HFFc6 (cell line): ENCODE measurements around the gene DIDO1. TPM values are rescaled to one million over a fixed set of nuclear protein-coding genes. Genes with fewer than 3 reads are reported as not detected.

Source experiments
- DNase-seq: peaks from one replicate; pipeline ENCODE4 v3.0.0-alpha.2; 2018
- H3K27ac Mint-ChIP-seq: 2 replicates; pipeline ENCODE4 v1.8.0; 2020; ENCODE audit warnings: mild to moderate bottlenecking, mixed read lengths
- H3K27me3 Mint-ChIP-seq: 2 replicates; pipeline ENCODE4 v1.8.0; 2021; ENCODE audit warnings: mild to moderate bottlenecking, moderate library complexity, mixed read lengths; ENCODE audit not compliant: insufficient read depth
- H3K36me3 Mint-ChIP-seq: 2 replicates; pipeline ENCODE4 v1.8.0; 2021; ENCODE audit warnings: low read depth, mixed read lengths
- H3K4me1 Mint-ChIP-seq: 2 replicates; pipeline ENCODE4 v1.8.0; 2020; ENCODE audit warnings: low read depth, mixed read lengths
- H3K4me3 Mint-ChIP-seq: 2 replicates; pipeline ENCODE4 v1.8.0; 2020; ENCODE audit warnings: mild to moderate bottlenecking, moderate library complexity, mixed read lengths
- H3K9me3 Mint-ChIP-seq: 2 replicates; pipeline ENCODE4 v1.8.0; 2020; ENCODE audit warnings: mild to moderate bottlenecking, mixed read lengths
- total RNA-seq, 6 experiments: library from RNA; stranded (reverse); fragmentation: NEBNext Ultra II Directional; extraction: Animal tissue kit (Norgen Biotek cat#: 25700); gene quantifications; 2 replicates in 1 of 6; 3 replicates in 5 of 6; pipeline ENCODE4 v1.2.3, GENCODE V29; 2021
- TF ChIP-seq, protein P1 (sequence below): fragments of 200-600 bp; sonication (generic); IDR thresholded peaks from 2 replicates; pipeline ENCODE4 v1.5.0; 2021; ENCODE audit warnings: antibody characterized with exemption, mild to moderate bottlenecking

The DIDO1 gene
- total RNA-seq, 6 experiments from 2014 or later = 31.9 to 36.1 (median 34.8) TPM

DNA sequence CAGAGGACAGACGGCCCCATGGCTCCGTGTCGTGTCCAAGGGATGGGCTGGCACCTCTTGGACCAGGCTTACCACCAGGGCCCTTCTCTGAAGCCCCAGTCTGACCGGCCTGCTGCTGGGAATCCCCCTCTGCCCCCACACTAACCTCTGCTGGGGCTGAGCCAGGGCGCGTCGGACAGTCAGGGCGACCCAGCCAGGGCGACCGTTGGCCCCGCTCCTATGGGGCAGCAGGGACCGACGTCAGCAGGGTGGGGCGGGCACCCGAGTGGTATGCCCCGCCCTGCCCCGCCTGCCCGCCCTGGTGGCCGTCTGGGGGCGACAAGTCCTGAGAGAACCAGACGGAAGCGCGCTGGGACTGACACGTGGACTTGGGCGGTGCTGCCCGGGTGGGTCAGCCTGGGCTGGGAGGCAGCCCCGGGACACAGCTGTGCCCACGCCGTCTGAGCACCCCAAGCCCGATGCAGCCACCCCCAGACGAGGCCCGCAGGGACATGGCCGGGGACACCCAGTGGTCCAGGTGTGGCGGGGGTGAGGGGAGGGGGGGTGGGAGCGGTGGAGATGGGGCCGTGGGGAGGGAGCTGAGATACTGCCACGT is 26.2 kb upstream of the DIDO1 start, which contains the start of gene SLC17A9:
TSS of gene SLC17A9 (plus strand) at position 337 of the 595 bp plus-strand sequence. CDS start at position 459, 122 bp downstream.
- no peaks in the 10 kb centered on the region for H3K9me3 Mint-ChIP-seq
- peaks cover 9% of the 10 kb centered on the region for H3K4me1 Mint-ChIP-seq
- peak within 1 kb of the TSS; percentile 80 for H3K4me3 Mint-ChIP-seq
- TF ChIP-seq, protein P1, sequence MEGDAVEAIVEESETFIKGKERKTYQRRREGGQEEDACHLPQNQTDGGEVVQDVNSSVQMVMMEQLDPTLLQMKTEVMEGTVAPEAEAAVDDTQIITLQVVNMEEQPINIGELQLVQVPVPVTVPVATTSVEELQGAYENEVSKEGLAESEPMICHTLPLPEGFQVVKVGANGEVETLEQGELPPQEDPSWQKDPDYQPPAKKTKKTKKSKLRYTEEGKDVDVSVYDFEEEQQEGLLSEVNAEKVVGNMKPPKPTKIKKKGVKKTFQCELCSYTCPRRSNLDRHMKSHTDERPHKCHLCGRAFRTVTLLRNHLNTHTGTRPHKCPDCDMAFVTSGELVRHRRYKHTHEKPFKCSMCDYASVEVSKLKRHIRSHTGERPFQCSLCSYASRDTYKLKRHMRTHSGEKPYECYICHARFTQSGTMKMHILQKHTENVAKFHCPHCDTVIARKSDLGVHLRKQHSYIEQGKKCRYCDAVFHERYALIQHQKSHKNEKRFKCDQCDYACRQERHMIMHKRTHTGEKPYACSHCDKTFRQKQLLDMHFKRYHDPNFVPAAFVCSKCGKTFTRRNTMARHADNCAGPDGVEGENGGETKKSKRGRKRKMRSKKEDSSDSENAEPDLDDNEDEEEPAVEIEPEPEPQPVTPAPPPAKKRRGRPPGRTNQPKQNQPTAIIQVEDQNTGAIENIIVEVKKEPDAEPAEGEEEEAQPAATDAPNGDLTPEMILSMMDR = no peak; the same call in 1 of the 2 replicates
- peaks cover 1% of the 10 kb centered on the region; the same call in 1 of the 2 replicates for H3K27me3 Mint-ChIP-seq
- H3K27ac Mint-ChIP-seq = peak within 1 kb of the TSS; percentile 84
- DNase-seq = peak; percentile 52
- peaks cover 33% of the 10 kb centered on the region for H3K36me3 Mint-ChIP-seq

DNA sequence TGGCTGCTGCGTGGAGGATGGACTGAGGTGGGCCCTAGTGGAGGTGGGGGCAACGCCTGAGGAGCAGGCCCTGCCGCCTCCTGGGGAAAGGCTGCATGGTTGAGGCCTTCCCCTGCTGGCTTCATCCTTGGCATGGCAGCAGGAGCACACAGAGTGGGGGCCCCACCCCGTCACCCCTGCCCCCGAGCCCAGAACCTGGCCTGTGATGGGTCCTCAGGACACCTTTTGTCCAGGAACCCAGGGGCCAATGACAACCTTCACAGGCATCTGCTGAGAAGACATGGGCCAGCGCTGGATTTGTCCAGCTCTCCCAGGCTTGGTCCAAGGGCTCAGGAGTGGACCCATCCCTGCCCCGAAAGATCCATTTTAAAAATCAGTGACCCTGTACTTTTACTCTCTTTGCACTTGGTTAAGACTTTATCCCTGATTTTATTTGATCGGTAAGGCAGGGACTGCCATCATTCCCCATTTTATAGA is 25.6 kb upstream of the DIDO1 start:
- Mint-ChIP-seq H3K4me3 (peak overlapping the region; percentile 80), H3K27ac (peak overlapping the region; percentile 79), H3K9me3 (no peaks in the 10 kb centered on the region), H3K27me3 (peaks cover 1% of the 10 kb centered on the region; the same call in 1 of the 2 replicates), H3K4me1 (peaks cover 9% of the 10 kb centered on the region), H3K36me3 (peaks cover 39% of the 10 kb centered on the region)
- TF ChIP-seq, protein P1 = no peak
- no peak for DNase-seq

DNA sequence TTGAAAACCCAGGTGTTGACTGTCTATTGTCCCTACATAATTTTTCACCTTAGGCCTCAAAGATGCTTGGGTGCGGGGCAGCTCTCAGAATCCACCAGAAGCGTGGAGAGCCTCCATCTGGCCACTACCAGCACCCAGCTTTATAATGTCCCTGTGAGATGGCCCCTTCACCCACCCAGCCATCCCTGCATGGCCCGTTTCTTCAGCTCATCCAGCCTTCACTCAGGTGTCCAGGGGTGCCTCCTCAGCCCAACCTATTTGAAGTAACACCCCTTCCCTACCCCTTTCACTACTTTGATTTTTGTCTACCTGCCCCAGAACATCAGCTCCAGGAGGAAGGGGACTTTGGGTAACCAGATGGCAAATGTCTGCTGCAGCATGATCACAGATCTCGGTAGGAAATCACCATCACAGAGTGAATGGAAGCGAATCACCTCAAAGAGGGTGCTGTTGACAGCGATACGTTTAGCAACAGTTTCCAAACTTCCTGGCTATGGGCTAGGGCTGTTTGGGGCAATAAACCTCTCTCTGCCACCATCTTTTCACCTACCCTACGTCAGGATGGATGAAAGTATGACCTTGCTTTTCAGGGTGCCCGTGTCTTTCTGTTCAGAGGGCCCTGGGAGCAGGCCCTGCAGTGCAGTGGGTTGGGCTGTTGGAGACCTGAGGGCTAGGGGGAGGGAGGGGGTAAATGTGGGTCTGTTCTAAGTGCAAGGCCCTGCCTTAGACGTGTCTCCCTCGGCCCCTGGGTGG is 25.0 kb upstream of the DIDO1 start:
- H3K36me3 Mint-ChIP-seq = peaks cover 45% of the 10 kb centered on the region
- peaks cover 1% of the 10 kb centered on the region; the same call in 1 of the 2 replicates for H3K27me3 Mint-ChIP-seq
- no peak for DNase-seq
- peaks cover 9% of the 10 kb centered on the region for H3K4me1 Mint-ChIP-seq
- H3K27ac Mint-ChIP-seq = no peak overlapping the region
- no peak overlapping the region for H3K4me3 Mint-ChIP-seq
- TF ChIP-seq, protein P1 = no peak
- H3K9me3 Mint-ChIP-seq = no peaks in the 10 kb centered on the region

DNA sequence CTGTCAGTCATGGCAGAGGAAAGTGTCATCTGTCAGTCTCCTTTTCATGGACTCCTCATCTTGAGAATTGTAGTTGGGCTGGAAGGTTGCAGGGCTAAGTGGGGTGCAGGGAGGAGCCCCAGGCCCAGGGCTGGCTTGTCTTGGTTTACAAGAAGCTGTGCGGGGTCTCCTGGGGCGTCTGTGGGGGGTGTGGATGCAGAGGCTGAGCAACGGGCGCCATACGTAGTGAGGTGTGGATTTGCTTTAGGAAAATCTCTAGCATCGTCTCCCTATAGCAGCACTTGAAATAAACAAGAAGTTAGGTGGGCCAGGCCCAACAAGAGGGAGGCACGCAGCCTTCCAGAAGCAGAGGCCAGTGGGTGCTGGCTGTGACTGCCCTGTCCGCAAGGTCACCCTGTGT is 24.4 kb upstream of the DIDO1 start:
- Mint-ChIP-seq H3K36me3 (peaks cover 45% of the 10 kb centered on the region), H3K9me3 (no peaks in the 10 kb centered on the region), H3K4me3 (no peak overlapping the region), H3K27ac (no peak overlapping the region), H3K4me1 (peaks cover 9% of the 10 kb centered on the region), H3K27me3 (peaks cover 1% of the 10 kb centered on the region; the same call in 1 of the 2 replicates)
- no peak for DNase-seq
- TF ChIP-seq, protein P1 = no peak

DNA sequence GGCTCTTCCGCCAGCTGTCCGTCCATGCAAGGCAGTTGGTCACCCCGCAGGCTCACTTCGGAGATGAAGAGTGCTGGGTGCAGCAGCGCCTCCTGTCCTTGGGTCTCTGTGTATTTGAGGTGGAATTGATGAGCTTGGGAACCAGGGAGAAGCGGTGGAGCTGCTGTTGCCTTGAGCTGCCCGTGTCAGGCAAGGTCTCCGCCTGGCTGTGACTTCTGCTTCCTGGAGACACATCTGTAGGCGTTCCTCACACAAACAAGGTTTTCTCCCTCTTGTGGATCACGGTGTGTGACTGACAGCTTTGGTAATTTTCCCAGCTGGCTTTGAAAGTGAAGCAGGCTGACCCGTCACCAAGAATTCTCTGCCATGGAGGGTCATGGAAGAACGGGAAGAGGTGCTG is 23.7 kb upstream of the DIDO1 start:
- peaks cover 1% of the 10 kb centered on the region; the same call in 1 of the 2 replicates for H3K27me3 Mint-ChIP-seq
- no peak overlapping the region for H3K4me3 Mint-ChIP-seq
- H3K4me1 Mint-ChIP-seq = peaks cover 9% of the 10 kb centered on the region
- no peak overlapping the region for H3K27ac Mint-ChIP-seq
- peaks cover 47% of the 10 kb centered on the region for H3K36me3 Mint-ChIP-seq
- H3K9me3 Mint-ChIP-seq = no peaks in the 10 kb centered on the region
- TF ChIP-seq, protein P1 = 0 out of 2 replicates have a peak, but pooled peaks have one; percentile 16
- DNase-seq = no peak
